CD4-positive, alpha-beta T cell treated with Interleukin-4 for 1 hour (primary cell): ENCODE data around the gene RANBP3.
"Not testable (repeated sequence)": the region's sequence is repeated elsewhere in the genome, so short reads cannot be mapped to it uniquely, and the experiment has no call there.

Source experiments
- DNase-seq, 2 donors: peaks; one replicate each; pipeline ENCODE4 v3.0.0-alpha.2; 2020 to 2022

Gene RANBP3

DNA sequence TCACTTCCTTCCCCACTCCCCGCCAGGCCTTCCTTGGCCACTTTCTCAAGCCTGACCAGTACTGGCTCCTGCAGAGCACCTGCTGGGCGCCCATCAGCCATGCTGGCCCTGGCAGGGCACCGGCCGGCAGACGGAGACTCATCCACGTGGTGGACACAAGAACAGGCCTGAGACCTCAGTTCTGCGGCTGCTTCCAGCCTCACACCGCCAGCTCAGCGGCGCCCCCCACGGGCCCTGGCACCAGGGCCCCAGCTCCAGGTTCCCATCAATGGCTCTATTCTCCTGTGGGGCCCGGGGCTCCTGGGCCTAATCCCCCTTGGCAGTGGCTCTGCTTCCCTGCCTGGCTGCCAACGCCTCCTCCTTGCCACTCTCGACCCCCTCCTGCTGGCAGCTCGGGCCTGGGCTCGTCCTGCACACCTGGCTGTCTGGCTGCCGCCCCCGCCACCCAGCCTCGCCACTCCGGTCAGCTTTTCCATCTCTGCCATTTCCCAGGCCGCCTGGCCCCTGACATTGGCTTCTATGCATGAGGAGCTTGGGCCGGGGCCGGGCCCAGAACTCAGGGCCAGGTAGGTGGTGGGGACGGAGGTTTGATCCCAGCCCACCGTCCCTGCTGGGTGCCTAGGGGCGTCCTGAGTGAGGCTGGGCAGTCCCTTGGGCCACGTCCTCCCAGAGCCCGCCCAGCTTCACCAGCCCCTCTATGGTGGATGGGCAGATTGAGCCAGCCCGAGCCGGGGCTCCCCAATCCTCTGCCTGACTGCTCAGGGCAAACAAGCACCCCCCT, 80.6 kb downstream of the RANBP3 start:
- DNase-seq = no peak

DNA sequence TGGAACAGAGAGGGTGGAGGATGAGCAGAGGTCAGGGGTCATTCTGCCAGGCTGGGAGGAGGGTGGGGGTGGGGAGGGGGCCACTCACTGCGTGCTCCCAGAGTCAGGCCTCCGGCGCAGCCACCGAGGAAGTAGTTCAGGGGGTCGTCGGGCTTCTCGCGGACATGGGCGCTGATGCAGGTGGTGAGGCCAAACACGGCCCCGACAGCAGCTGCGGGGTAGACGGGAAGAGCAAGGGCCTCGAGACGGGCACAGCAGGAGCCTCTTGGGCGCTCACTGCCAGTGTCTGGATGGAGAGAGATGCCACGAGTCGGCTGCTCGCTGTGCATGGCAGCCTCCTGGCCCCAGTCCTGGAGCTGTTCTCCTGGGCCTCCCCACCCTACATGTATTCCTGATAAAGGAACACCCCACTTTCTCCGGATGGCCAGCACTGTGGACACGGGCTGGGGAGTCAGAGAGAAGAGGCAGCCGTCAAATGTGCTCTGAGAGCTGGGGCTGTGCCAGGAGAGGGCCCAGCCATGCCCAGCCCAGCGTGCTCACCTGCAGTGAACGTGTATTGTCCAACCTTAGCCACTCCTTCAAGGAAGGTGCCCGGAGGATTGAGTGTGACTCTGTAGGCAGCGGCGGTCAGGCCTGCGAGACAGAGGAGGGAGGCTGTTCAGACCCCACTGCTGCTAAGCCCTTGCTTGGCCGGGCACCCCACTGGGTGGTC, 81.4 kb downstream of the RANBP3 start:
- DNase-seq = no peak

DNA sequence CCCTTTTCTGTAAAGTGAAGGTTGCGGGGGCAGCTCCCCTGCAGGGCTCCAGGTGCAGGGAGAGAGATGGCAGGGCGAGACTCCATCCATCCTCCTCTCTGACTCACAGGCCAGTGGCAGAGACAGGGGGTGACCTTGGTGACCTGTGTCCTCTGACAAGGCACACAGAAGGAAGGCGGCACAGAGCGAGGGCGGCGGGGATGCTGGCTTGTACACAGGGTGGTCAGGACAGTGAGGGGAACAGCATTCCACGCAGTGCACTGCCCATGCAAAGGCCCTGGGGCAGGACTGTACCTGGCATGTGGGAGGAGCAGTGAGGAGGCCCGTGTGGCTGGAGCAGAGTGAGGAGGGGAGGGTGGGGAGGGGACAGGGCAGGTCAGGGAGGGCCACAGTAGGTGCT, 82.0 kb downstream of the RANBP3 start:
- no peak for DNase-seq

DNA sequence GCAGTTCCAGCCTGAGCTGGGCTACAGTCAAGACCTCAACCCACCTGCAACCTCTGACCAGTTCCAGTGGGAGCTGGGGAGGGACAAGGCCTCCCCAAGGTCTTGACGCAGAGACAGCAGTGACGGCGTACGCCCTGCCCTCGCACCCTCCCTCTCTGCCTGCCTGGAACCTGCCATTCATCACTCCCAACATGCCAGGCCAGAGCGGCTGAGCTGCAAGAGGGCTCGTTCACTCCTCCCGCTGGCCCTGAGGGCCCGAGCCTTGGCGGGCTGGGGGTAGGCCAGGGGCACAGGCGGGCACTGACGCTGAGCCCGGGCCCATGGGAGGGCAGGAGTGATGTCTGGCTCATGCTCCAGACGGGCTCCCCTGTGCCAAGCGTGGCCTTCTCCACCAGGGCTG, 82.5 kb downstream of the RANBP3 start:
- no peak for DNase-seq

DNA sequence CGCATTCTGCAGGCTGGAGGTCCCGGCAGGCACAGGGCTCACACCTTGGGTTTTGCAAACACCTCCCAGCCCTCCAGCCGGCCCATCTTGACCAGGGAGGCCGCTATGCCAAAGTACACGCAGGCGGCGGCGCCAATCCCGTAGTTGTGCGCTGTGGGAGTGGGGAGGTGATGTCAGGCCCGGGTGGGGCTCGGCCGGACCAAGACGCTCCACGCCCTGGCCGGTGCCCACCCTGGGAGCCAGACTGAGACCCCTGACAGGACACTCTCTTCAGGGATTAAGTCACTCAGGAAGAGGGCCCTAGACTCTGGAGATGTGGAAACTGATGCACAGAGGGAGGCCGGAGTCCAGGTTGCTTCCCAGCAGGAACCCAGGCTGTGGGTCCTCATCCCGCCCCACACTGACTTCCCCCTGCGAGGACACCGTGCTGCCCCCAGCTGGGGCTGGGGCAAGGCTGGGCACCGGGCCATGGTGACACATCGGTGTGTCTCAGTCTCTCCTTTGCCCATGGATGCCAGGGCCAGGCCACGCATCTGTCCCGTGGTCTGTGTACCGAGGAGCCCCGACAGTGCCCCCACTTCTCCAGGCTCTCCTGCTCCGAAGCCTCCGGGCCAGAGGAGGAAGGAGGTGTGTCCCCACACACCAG, 83.1 kb downstream of the RANBP3 start:
- no peak for DNase-seq

DNA sequence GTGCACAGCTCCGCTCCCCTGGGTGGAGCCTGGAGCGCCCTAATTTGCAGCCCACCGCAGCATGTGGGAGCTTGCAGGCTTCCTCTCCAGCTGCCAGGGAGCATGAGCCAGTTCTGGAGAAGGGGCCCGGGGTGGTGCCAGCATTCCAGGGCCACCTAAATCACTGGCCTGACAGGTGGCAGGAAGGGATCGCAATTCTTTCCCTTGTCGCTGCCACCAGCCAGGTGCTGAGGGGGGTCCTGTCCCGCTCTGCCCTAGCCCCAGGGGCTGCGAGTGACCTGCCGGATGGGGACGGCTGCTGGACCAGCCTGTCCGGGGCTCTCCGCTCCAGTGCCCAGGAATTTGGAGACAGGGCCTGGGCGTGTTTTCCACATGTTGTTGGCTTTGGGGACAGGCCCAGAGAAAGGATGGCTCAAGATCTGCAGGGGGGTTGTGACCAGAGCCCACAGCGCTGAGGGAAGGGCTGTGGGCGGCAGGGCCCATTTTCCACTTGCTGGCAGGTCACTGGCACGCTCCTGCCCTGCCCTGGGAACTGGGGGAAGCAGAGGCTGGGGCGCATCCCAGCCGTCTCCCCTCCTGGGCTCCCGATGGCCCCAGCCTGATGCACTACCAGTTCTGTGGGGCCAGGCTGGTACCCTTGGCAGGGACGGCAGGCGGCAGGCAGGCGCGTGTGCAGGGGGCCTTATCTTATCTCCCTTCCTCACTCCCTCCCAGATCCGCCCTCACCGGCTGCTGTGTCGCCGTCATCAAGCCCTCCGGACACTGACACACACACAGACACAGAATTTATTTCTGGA, 83.8 kb downstream of the RANBP3 start:
- no peak for DNase-seq

DNA sequence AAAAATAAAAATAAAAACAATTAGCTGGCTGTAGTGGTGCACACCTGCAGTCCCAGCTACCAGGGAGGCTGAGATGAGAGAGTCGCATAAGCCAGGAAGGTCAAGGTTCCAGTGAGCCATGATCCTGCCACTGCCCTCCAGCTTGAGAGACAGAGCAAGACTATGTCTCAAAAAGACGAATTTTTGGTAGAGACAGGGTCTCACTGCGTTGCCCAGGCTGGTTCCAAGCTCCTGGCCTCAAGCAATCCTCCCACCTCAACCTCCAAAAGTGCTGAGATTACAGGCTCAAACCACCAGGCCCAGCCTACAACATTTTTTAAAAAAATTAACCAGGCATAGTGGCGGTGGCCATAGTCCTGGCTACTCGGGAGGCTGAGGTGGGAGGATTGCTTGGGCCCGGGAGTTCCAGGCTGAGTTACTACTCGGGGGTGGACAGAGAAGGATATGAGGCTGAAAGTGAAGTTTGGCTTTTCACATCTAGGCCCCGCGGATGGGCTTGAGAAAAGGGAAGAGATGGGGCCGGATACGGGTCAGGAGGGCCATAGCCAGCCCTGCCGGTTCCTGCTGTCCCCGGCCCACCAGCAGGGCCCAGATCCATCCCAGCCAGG, 84.5 kb downstream of the RANBP3 start:
- DNase-seq = no peak

DNA sequence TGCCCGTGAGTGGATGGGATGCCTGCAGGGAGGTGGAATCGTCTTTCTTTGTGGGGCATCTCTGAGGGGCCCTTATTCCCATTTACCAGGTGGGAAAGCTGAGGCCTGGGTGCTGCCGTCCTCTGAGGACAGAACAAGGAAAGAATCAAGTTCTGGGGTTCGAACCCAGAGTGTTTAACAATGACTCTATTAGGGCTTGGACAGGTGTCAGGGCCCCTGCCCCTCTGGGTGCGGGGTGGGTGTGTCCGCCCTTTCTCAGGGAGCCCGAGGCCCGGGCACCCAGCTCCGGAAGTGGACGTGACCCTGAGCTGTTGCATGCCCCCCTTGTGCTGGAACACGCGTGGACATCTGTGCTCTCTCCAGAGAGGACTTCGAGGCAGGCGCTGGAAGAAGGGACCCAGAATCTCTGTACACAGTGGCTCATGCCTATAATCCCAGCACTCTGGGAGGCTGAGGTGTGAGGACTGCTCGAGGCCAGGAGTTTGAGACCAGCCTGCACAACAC, 85.1 kb downstream of the RANBP3 start:
- DNase-seq = no peak

DNA sequence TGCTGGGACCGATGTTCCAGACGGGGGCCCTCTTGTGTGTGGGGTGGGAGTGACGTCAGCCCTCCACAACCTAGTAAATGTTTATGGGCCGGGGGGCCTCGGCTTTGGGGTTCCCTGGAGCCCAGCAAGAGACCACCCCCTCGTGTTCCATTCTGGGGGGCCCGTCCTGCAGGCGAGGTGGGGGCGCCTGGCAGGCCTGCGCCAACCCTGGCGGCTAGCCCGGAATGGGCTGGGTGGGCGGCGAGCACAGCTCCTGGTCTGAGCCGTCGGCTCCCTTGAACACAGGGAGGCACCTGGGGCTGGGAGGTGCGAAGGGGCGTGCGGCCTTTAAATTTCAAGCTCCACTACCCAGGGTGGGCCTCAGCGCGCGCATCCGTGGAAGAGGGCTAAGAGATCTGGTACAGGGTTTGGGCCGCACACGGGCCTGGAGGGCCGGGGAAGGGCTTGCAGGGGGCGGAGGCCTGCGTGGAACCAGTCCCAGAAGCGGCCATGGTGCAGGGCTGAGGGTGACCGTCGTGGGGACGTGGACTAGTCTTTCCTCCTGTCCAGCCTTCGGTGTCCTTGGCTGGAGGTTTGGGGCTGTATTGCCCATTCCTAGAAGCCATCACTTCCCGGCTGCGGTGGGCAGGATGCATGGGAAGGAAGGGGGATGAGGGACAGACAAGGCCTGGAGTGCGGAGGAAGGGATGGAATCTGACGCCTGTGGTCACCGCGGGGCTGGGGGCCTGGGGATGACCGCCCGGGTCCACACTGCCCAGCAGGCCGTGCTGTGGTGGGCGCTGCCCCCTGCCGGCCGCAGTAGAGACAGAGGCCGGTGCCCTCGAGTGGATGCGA, 85.8 kb downstream of the RANBP3 start:
- DNase-seq = no peak

DNA sequence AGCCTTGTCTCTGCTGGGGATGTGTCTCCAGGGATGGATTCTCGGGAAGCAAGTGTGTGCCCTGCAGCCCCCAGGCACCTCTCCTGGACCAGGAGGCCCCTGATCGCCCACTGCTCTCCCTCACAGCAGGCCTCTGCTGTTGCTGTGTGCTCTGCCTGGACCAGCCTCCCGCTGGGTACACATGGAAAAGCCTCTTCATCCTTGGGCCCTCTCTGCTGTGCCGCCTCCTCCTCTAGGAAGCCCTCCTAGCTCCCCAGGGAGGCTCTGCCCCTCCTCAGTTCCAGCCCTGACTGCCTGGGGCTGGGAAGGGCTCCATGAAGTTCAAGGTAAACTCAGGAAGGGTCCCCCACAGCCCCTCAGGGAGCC, 86.4 kb downstream of the RANBP3 start:
- DNase-seq = no peak

DNA sequence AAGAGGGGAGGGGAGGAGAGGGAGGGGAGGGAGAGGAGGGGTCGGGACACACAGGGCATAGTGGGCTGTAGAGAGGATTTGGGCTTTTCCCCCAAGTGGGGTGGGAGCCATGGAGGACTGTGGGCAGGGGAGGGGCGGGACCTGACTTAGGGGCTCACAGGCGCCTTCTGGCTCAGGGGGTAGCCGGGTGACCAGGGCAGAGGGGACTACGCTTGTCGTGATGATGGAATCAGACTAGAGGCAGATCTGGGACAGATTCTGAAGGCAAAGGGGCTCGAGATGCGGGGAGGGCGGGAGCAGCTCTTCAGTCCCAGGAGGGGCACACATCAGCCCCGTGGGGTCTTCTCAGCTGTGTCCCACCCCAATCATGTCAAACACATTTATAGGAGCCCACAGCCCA, 87.8 kb downstream of the RANBP3 start:
- no peak for DNase-seq

DNA sequence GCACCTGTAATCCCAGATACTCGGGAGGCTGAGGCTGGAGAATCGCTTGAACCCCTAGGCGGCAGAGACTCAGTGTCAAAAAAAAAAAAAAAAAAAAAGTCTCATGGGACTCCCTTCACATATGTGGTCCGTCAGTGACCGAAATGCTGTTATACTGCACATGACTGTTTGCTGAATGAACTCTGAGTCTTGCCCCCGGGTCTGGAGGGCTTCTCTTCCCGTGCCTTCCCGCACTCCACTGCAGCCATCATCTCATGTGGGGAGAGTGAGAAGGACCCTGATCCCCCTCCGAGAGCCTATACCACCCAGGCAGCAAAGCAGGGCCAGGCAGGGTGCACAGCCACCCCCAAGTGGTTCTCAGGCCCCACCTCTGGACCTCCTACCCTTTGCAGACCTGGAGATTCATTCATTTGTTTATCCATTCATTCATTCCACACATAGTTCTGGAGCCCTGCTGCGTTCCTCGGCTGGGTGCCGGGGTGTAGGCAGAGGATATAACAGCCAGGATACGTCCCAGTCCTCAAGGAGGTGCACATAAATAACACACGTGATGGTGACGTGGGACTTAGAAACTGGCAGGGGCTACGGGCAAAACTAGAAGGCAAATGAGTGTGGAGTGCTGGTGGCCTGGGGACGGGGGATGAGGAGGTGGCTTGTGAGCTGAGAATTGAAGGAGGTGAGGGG, 88.5 kb downstream of the RANBP3 start:
- DNase-seq = no peak

DNA sequence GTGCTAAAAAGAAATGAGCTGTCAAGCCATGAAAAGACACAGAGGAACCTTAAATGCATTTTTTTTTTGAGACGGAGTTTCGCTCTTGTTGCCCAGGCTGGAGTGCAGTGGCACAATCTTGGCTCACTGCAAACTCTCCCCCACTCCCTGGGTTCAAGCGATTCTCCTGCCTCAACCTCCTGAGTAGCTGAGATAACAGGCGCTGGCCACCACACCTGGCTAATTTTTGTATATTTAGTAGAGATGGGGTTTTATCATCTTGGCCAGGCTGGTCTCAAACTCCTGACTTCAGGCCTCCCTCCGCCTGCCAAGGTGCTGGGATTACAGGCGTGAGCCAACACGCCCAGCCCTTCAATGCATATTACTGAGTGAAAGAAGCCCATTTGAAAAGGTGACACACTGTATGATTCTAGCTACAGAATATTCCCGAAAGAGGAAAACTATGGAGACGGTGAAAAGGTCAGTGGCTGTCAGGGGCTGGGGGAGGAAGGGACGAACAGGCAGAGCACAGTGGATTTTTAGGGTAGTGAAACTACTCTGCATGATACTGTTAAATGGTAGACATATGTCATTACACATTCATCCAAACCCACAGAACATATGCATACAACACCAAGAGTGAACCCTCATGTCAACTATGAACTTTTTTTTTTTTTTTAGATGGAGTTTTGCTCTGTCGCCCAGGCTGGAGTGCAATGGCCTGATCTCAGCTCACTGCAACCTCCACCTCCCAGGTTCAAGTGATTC, 93.7 kb downstream of the RANBP3 start:
- not testable (repeated sequence) for DNase-seq

DNA sequence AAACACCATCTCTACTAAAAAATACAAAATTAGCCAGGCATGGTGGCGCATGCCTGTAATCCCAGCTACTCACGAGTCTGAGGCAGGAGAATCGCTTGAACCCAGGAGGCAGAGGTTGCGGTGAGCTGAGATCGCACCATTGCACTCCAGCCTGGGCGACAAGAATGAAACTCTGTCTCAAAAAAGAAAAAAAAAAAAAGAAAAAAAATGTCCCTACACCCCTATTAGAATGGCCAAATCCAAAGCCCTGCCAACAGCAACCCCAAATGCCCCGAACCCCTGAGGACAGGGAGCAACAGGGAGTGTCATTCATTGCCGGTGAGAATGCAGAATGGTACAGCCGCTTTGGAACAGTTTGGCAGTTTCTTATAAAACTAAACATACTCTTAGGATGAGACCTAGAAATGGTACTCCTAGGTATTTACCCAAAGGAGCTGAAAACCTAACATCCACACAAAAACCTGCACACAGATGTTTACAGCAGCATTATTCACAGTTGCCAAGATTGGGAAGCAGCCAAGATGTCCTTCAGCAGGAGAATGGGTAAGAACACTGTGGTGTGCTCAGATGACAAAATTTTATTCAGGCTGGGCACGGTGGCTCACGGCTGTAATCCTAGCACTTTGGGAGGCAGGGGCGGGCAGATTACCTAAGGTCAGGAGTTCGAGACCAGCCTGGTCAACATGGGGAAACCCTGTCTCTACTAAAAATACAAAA, 94.6 kb downstream of the RANBP3 start:
- DNase-seq = not testable (repeated sequence)

DNA sequence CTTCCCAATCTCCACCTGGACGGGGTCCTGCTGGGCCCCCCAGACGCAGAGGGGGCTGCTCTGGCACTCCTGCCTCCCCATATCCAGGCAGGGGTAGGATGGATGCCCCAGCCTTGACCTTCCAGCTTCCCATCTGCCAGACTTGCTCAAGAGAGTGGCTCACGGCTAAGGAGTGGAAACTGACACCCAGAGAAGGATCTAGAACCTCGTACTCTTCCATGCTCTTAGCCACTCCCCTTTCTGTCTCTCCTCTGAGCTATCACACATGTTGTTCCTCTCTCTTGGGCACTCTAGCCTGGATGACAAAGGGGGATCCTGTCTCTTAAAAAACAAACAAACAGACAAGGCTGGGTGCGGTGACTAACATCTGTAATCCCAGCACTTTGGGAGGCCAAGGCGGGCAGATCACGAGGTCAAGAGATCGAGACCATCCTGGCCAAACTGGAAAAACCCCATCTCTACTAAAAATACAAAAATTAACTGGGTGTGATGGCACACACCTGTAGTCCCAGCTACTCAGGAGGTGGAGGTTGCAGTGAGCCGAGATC, 95.4 kb downstream of the RANBP3 start:
- no peak for DNase-seq

DNA sequence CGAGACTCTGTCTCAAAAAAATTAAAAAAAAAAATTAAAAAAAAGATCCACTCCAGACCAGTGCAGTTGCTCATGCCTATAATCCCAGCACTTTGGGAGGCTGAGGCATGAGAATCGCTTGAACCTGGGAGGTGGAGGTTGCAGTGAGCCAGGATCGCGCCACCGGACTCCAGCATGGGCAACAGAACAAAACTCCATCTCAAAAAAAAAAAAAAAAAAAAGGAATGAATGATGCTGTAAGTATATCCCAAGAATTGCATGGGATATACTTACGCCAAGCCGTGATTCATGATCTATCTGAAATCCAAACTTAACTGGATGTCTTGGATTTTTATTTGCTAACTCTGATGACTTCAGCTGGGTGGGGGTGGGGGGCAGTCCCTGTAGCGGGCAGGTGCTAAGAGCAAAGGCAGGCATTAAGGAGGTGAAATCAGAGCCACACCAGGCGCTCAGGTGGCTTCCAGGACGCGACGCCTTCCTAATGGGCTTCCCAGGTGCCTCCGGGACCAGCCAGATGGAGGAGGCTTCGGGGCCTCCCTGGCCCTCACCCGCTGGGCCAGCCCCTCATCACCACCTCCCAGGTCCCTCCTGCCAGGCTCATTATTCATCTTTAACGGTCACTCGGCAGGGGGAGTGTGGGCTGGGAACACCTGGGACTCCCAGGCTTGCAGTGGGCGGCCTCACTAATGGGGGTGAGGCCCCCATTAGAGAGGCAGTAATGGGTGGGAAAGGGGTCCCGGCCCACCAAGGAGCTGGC, 96.2 kb downstream of the RANBP3 start:
- no peak for DNase-seq

DNA sequence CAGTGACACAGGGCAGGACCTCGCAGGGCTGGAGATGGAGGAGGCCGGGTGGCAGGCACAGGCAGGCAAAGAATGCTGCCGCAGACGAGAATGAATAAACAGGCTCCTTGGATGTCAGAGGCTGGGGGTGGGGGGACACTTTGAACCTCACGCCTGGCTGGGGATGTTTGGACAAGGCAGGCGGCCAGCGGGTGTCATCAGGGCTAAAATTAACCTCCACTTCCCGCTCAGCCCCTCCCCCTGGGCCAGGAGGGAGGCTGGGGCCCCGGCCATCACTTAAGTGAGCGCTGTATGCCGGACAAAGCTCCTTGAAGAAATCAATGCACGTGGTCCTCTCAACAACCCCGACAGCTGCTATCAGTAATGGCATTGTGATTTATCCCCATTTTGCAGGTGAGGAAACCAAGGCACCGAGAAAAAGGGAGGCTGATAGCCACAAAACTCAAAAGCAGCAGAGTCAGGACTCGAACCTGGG, 97.3 kb downstream of the RANBP3 start:
- no peak for DNase-seq

DNA sequence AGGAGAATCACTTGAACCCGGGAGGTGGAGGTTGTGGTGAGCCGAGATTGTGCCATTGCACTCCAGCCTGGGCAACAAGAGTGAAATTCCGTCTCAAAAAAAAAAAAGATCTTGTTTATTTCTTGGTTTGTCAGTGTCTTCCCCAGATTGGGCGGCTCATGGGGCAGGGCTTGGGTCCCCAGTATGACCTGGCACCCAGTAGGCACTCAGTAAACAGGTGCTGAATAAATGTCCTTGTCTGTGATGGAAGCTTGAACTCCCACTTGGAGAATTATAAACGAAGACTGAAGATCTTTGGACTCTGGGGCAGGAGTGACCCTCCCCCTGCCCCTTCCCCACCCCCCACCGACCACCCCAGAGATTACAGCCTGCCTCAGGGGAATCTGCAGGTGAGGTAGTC, 97.7 kb downstream of the RANBP3 start:
- DNase-seq = no peak
